Measurements from ENCODE around the gene TYW1B.
A peak's percentile ranks its signal among the peaks of the same experiment; 100 is the strongest.
"Not testable (repeated sequence)": the region's sequence is repeated elsewhere in the genome, so short reads cannot be mapped to it uniquely, and the experiment has no call there.

Gene TYW1B

DNA sequence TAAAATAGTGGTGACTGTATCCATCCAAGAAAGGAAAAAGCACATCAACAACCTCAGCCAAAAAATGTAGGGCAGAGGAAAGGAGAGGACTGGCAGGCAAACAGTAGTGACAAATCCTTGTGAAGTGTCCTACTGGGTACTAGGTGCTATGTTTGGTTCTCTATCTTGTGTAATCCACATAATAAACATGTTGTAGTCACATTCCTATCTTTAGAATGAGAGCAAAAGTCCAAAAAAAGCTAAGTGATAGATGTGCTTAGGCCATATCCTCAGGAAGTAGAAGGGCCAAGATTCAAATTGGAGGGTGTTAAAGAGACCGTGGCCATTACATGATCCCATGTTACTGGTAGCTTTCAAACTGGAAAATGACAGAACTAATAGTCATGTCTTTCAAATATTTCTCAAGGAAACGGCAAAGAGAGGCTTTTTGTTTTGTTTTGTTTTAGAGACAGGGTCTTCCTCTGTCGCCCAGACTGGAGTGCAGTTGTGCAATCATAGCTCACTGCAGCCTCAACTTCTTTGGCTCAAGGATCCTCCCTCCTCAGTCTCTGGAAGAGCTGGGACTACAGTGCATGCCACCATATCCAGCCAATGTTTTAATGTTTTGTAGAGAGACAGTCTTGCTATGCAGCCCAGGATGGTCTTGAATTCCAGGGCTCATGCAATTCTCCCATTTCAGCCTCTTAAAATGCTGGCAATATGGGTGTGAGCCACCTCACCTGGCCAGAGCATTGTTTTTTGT is 244.2 kb downstream of the TYW1B start:
- not testable (repeated sequence) for DNase-seq (ENCODE audit: low read depth); H3K4me3 ChIP-seq (ENCODE audit: low read depth, low read length)

- not testable (repeated sequence) for H3K4me3 ChIP-seq (ENCODE audit: low read depth, low read length); DNase-seq (ENCODE audit: low read depth)
These were observed 247.7 kb downstream of the TYW1B start for GRCh38 chr7:72580142-72580770.

DNA sequence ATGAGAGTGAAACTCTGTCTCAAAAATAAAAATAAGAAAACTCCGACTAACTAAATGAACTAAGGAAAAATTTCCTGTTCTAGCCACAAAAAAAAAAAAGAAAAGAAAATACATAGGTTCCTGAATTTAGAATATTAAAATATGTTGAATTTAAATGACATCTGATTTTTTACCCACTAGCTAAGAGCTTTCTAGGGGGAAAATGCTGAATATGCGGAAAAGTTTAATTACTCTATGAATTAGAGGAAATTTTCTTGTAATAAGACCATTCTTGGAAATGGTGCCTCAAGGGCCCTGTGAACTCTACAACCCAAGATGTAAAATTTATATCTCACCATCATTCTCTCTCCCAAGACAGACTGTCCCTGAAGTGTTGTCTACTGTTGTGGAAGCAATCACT is 250.9 kb downstream of the TYW1B start:
- no peak for TF ChIP-seq CTCF (IDR thresholded peaks at IDR 0.05; ENCODE audit: insufficient read depth, low read depth, low read length, missing control alignments)
- no peak for DNase-seq (ENCODE audit: low read depth)
- no peak overlapping the region for H3K4me3 ChIP-seq (ENCODE audit: low read depth, low read length)

GRCh38 chr7:72561988-72562387 is 266.0 kb downstream of the TYW1B start:
- H3K4me3 ChIP-seq (ENCODE audit: low read depth, low read length); DNase-seq (ENCODE audit: low read depth): not testable (repeated sequence)

DNA sequence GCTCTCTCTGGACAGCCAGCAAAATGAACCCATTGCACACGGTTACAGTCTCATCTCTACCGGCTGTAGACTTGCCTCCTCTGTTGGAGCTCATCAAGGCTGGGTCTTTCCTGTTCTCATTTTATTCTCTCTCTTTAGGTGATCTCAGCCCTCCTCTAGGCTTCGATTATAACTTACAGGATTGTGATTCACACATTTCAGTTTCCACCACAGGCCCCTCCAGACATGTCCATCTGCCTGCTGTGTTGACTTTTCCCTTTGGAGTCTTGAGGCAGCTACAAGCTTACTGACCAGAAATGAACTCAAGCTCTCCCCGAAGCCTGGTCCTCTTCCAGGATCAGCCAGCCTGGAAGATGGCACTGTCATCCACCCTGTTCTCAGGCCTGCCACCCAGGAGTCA is 268.5 kb downstream of the TYW1B start:
- H3K4me3 ChIP-seq (ENCODE audit: low read depth, low read length); DNase-seq (ENCODE audit: low read depth): not testable (repeated sequence)

GRCh38 chr7:72556733-72557132 is 271.3 kb downstream of the TYW1B start:
- not testable (repeated sequence) for DNase-seq (ENCODE audit: low read depth); H3K4me3 ChIP-seq (ENCODE audit: low read depth, low read length)

GRCh38 chr7:72555238-72555637 is 272.8 kb downstream of the TYW1B start:
- H3K4me3 ChIP-seq (ENCODE audit: low read depth, low read length); DNase-seq (ENCODE audit: low read depth): not testable (repeated sequence)

DNA sequence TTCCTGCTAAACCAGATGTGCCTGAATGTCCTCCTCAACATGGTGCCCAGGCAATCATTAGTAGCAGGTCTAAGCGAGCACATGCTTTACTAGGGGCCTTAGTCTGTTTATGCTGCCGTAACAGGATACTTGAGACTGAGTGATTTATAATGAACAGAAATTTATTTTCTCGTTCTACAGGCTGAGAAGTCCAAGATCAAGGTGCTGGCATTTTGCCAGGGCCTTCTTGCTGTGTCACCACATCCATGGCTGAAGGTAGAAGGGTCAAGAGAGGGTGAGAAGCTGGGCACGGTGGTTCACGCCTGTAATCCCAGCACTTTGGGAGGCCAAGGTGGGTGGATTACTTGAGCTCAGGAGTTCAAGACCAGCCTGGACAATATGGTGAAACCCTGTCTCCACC is 273.6 kb downstream of the TYW1B start:
- not testable (repeated sequence) for DNase-seq (ENCODE audit: low read depth); H3K4me3 ChIP-seq (ENCODE audit: low read depth, low read length)

- peak; percentile 73 for DNase-seq (ENCODE audit: low read depth)
- H3K4me3 ChIP-seq (ENCODE audit: low read depth, low read length): not testable (repeated sequence)
These were observed 277.5 kb downstream of the TYW1B start for GRCh38 chr7:72550454-72550853.

DNA sequence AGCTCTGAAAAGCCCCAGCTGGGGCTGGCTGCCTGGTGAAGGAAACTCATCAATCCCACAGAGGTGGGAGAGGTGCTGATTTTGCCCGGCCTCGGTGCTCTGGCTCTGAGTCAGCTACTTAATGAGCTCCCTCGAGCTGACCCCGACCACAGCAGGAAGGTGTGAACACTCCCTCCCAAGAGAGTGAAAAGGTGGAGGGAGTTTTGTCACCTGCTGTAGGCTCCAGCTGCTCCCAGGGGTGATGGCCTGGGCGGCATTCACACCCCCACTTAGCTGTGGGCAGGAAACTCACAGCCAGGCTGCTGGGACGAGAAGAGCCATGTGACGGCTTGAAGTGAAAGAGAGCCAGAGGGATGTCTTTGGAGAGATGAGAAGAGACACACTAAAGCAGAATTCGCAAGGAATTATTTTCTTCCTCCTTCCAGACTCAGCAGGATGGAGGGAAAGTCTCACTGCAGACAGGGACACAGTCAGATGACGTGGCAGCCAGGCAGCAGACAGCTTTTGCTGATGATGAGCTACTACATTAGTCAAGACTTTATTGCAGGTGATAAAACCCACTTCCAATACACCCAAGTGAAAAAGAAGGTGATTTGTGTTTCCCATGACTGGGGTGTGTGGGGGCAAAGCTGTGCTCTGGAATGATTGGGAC is 281.3 kb downstream of the TYW1B start:
- H3K4me3 ChIP-seq (ENCODE audit: low read depth, low read length): not testable (repeated sequence)
- peak; percentile 79 for DNase-seq (ENCODE audit: low read depth)

GRCh38 chr7:72544531-72544930 is 283.5 kb downstream of the TYW1B start:
- DNase-seq (ENCODE audit: low read depth); H3K4me3 ChIP-seq (ENCODE audit: low read depth, low read length): not testable (repeated sequence)

DNA sequence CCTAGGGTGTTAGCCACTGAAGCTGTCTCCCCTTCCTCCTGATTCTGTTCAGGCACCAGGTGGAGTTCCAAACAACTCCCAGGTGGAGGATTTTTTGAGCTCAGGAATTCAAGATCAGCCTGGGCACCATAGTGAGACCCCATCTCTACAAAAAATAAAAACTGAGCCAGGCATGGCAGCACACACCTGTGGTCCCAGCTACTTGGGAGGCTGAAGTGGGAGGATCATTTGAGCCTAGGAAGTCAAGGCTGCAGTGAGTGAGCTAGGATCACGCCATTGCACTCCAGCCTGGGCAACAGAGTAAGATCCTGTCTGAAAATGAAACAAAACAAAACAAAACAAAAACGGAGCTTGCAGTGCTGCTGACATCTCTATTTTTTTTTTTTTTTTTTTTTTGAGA is 287.1 kb downstream of the TYW1B start:
- DNase-seq (ENCODE audit: low read depth): no peak
- TF ChIP-seq CTCF (IDR thresholded peaks at IDR 0.05; ENCODE audit: insufficient read depth, low read depth, low read length, missing control alignments): no peak
- no peak overlapping the region for H3K4me3 ChIP-seq (ENCODE audit: low read depth, low read length)

Data from GM12865 (cell line).